ENCODE results near the gene ROR2.

ROR2 gene

GRCh38 chr9:91891915-91892314 lies 58.1 kb downstream of the ROR2 start:
- TF ChIP-seq CTCF (IDR thresholded peaks at IDR 0.05; ENCODE audit: low read length, missing control alignments): no peak
- no peak for DNase-seq (ENCODE audit: low read depth)

GRCh38 chr9:91890662-91891061 lies 59.4 kb downstream of the ROR2 start:
- DNase-seq (ENCODE audit: low read depth): no peak
- no peak overlapping the region for H3K4me3 ChIP-seq (replicated peaks; ENCODE audit: low read depth, low read length)
- no peak for TF ChIP-seq CTCF (IDR thresholded peaks at IDR 0.05; ENCODE audit: low read length, missing control alignments)

More at GRCh38 chr9:91891915-91892314, 58.1 kb downstream of the ROR2 start:
- H3K4me3 ChIP-seq (replicated peaks; ENCODE audit: low read depth, low read length): no peak overlapping the region

- no peak overlapping the region for H3K4me3 ChIP-seq (replicated peaks; ENCODE audit: low read depth, low read length)
- DNase-seq (ENCODE audit: low read depth): no peak
- no peak for TF ChIP-seq CTCF (IDR thresholded peaks at IDR 0.05; ENCODE audit: low read length, missing control alignments)
Measured at GRCh38 chr9:91889161-91889911, 60.7 kb downstream of the ROR2 start.

- DNase-seq (ENCODE audit: low read depth): no peak
- H3K4me3 ChIP-seq (replicated peaks; ENCODE audit: low read depth, low read length): no peak overlapping the region
- TF ChIP-seq CTCF (IDR thresholded peaks at IDR 0.05; ENCODE audit: low read length, missing control alignments): no peak
Measured at GRCh38 chr9:91886414-91887076, 63.5 kb downstream of the ROR2 start.

GRCh38 chr9:91885746-91886413 lies 64.1 kb downstream of the ROR2 start:
- no peak for TF ChIP-seq CTCF (IDR thresholded peaks at IDR 0.05; ENCODE audit: low read length, missing control alignments)
- H3K4me3 ChIP-seq (replicated peaks; ENCODE audit: low read depth, low read length): no peak overlapping the region
- no peak for DNase-seq (ENCODE audit: low read depth)

GRCh38 chr9:91884696-91885687 lies 65.0 kb downstream of the ROR2 start:
- peak; percentile 80 for DNase-seq (ENCODE audit: low read depth)
- no peak for TF ChIP-seq CTCF (IDR thresholded peaks at IDR 0.05; ENCODE audit: low read length, missing control alignments)
- no peak overlapping the region for H3K4me3 ChIP-seq (replicated peaks; ENCODE audit: low read depth, low read length)

All from fibroblast of pulmonary artery (primary cell).